BLaER1 treated with 17β-estradiol and CSF1 and Interleukin-3, amounts not matched to agents 10 nM and 100 nM (cell line): Measurements from ENCODE around the gene SEC23IP.

Experiments used
- H3K27ac ChIP-seq, 11 experiments: shearing (Covaris generic); formaldehyde crosslinking; 2 replicates each; pipeline ENCODE4 v1.8.1; 2022
- H3K27me3 ChIP-seq, 11 experiments: shearing (Covaris generic); formaldehyde crosslinking; 2 replicates each; pipeline ENCODE4 v1.8.1; 2022
- H3K36me3 ChIP-seq, 11 experiments: shearing (Covaris generic); formaldehyde crosslinking; 2 replicates each; pipeline ENCODE4 v1.8.1; 2022
- H3K4me1 ChIP-seq, 10 experiments: shearing (Covaris generic); formaldehyde crosslinking; 2 replicates each; pipeline ENCODE4 v1.8.1; 2022
- H3K4me2 ChIP-seq, 11 experiments: shearing (Covaris generic); formaldehyde crosslinking; 2 replicates each; pipeline ENCODE4 v1.8.1; 2022
- H3K4me3 ChIP-seq, 10 experiments: shearing (Covaris generic); formaldehyde crosslinking; 2 replicates each; pipeline ENCODE4 v1.8.1; 2022
- H3K9ac ChIP-seq, 11 experiments: shearing (Covaris generic); formaldehyde crosslinking; 2 replicates each; pipeline ENCODE4 v1.8.1; 2022
- H3K9me3 ChIP-seq, 11 experiments: shearing (Covaris generic); formaldehyde crosslinking; replicated peaks in 1 of 11; 2 replicates each; pipeline ENCODE4 v1.8.1; 2022
- H4K20me1 ChIP-seq, 11 experiments: shearing (Covaris generic); formaldehyde crosslinking; 2 replicates each; pipeline ENCODE4 v1.8.1; 2022
- Cebpa-rat ChIP-seq, 11 experiments: shearing (Covaris generic); IDR thresholded peaks; 2 replicates each; pipeline ENCODE4 v1.8.1; 2022

The SEC23IP gene

GRCh38 chr10:119892188-119893065 lies at the start of gene SEC23IP:
Gene SEC23IP (plus strand): TSS chr10:119892730. CDS start chr10:119892783, 53 bp downstream.
- H3K27ac ChIP-seq, result peak within 1 kb of the TSS; percentile 80 to 93 (median 86)
- H3K36me3 ChIP-seq, result peaks cover 8 to 32% (median 19%) of the 10 kb centered on the region in 11 experiments; a peak in 21 of 22 replicates
- H3K4me3 ChIP-seq, result peak within 1 kb of the TSS; percentile 73 to 96 (median 84)
- peaks cover 6 to 41% (median 33%) of the 10 kb centered on the region in 11 experiments; a peak in 17 of 22 replicates for H4K20me1 ChIP-seq
- H3K4me2 ChIP-seq, result peak within 1 kb of the TSS; percentile 84 to 99 (median 93)
- no peaks in the 10 kb centered on the region for H3K27me3 ChIP-seq
- H3K9ac ChIP-seq, result peak within 1 kb of the TSS; percentile 84 to 94 (median 90)
- H3K9me3 ChIP-seq, result peaks cover 0 to 14% (median 10%) of the 10 kb centered on the region in 11 experiments; a peak in 15 of 22 replicates
- H3K4me1 ChIP-seq, result peaks cover 37 to 78% (median 51%) of the 10 kb centered on the region in 10 experiments
- TF ChIP-seq Cebpa-rat (IDR thresholded peaks at IDR 0.05), result no peak

DNA sequence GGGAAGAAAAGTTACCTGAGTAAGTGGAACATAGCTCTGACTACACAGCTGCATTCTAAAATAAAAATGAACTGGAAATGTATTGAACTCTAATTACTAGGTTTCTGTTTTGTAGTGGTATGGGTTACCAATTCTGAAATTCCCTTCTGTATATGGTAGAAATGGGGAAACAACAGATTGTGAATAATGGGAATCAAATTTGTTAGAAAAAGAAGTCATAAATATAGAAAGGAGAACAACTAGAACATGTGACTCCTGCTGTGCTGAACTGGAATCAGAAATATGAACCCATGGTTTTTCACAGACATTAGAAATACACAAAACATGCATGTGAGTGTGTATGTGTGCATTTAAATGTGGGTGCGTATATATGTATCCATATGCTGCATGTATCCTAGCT lies 46.9 kb upstream of the SEC23IP start:
- peak overlapping the region in 1 of 11 experiments; percentile 21; a peak in 1 of 22 replicates for H3K9ac ChIP-seq
- H3K9me3 ChIP-seq, result peaks cover 0 to 12% (median 0%) of the 10 kb centered on the region in 11 experiments; a peak in 4 of 22 replicates
- H4K20me1 ChIP-seq, result peaks cover 6 to 100% (median 63%) of the 10 kb centered on the region in 11 experiments; a peak in 20 of 22 replicates
- peak overlapping the region in 7 of 11 experiments; percentile 11 to 89 (median 42); a peak in 12 of 22 replicates for H3K4me2 ChIP-seq
- peaks cover 0 to 55% (median 14%) of the 10 kb centered on the region in 10 experiments; a peak in 17 of 20 replicates for H3K4me1 ChIP-seq
- TF ChIP-seq Cebpa-rat (IDR thresholded peaks at IDR 0.05), result no peak
- no peak overlapping the region; a peak in 1 of 20 replicates for H3K4me3 ChIP-seq
- no peaks in the 10 kb centered on the region for H3K27me3 ChIP-seq
- H3K27ac ChIP-seq, result peak overlapping the region in 4 of 11 experiments; percentile 28 to 69 (median 47); a peak in 6 of 22 replicates
- H3K36me3 ChIP-seq, result peaks cover 95 to 100% (median 100%) of the 10 kb centered on the region in 11 experiments

GRCh38 chr10:119849031-119849789 lies 43.3 kb upstream of the SEC23IP start:
- TF ChIP-seq Cebpa-rat (IDR thresholded peaks at IDR 0.05), result no peak
- no peak overlapping the region for H3K4me3 ChIP-seq
- H4K20me1 ChIP-seq, result peaks cover 0 to 100% (median 67%) of the 10 kb centered on the region in 11 experiments; a peak in 19 of 22 replicates
- H3K4me1 ChIP-seq, result peaks cover 0 to 59% (median 15%) of the 10 kb centered on the region in 10 experiments; a peak in 17 of 20 replicates
- no peak overlapping the region for H3K9ac ChIP-seq
- H3K36me3 ChIP-seq, result peaks cover 95 to 100% (median 100%) of the 10 kb centered on the region in 11 experiments
- H3K9me3 ChIP-seq, result peaks cover 0 to 12% (median 0%) of the 10 kb centered on the region in 11 experiments; a peak in 4 of 22 replicates
- 0 out of 22 replicates have a peak overlapping the region, but pooled peaks of 1 of the 11 experiments have one; percentile 14 for H3K4me2 ChIP-seq
- H3K27me3 ChIP-seq, result no peaks in the 10 kb centered on the region
- 0 out of 22 replicates have a peak overlapping the region, but pooled peaks of 1 of the 11 experiments have one; percentile 4 for H3K27ac ChIP-seq

GRCh38 chr10:119849944-119850343 lies 42.6 kb upstream of the SEC23IP start:
- Histone ChIP-seq H3K27me3 (no peaks in the 10 kb centered on the region), H3K27ac (no peak overlapping the region), H4K20me1 (peaks cover 0 to 99% (median 67%) of the 10 kb centered on the region in 11 experiments; a peak in 19 of 22 replicates), H3K4me1 (peaks cover 3 to 51% (median 15%) of the 10 kb centered on the region in 10 experiments; a peak in 18 of 20 replicates), H3K4me2 (no peak overlapping the region), H3K36me3 (peaks cover 95 to 100% (median 100%) of the 10 kb centered on the region in 11 experiments), H3K4me3 (no peak overlapping the region), H3K9ac (no peak overlapping the region), H3K9me3 (peaks cover 0 to 12% (median 0%) of the 10 kb centered on the region in 11 experiments; a peak in 4 of 22 replicates)
- TF ChIP-seq Cebpa-rat (IDR thresholded peaks at IDR 0.05), result no peak

DNA sequence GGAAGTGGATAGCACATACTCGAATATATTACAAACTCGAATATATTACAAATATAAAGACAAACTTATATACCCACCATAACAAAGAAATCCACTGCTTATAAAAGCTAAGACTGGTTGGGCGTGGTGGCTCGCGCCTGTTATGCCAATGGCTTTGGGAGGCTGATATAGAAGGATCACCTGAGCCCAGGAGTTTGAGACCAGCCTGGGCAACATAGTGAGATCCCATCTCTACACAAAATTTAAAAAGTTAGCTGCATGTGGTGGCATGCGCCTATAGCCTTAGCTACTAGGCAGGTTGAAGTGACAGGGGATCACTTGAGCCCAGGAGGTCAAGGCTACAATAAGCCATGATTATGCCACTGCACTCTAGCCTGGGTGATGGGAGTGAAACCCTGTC lies 40.3 kb upstream of the SEC23IP start:
- H3K4me3 ChIP-seq, result no peak overlapping the region
- H3K4me1 ChIP-seq, result peaks cover 0 to 28% (median 7%) of the 10 kb centered on the region in 10 experiments; a peak in 14 of 20 replicates
- H3K9me3 ChIP-seq, result peaks cover 0 to 2% (median 0%) of the 10 kb centered on the region in 11 experiments; a peak in 2 of 22 replicates
- H3K9ac ChIP-seq, result no peak overlapping the region
- TF ChIP-seq Cebpa-rat (IDR thresholded peaks at IDR 0.05), result no peak
- H3K4me2 ChIP-seq, result no peak overlapping the region
- peaks cover 6 to 98% (median 80%) of the 10 kb centered on the region in 11 experiments; a peak in 21 of 22 replicates for H4K20me1 ChIP-seq
- peaks cover 99 to 100% (median 100%) of the 10 kb centered on the region in 11 experiments for H3K36me3 ChIP-seq
- no peaks in the 10 kb centered on the region for H3K27me3 ChIP-seq
- H3K27ac ChIP-seq, result no peak overlapping the region

DNA sequence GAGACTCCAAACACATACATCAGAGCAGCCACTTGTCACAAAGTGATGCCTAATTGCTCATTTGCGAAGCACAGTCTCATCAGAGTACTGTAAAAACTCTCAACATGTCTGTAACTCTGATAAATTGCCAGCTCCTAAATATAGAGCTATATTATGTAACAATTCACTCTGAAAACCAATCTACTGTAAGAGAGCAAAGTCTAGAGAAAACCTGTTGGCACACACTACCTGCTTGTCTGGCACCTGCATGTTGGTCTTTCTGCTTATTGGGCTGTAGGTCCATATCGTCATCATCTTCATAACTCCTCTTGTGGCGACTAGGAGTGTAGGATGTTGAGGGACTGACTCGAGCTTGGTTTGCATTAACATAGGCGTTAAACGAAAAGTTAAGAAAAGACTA lies 39.7 kb upstream of the SEC23IP start:
- Histone ChIP-seq H3K36me3 (peaks cover 98 to 100% (median 100%) of the 10 kb centered on the region in 11 experiments), H3K4me3 (no peak overlapping the region)

GRCh38 chr10:119853574-119853973 lies 39.0 kb upstream of the SEC23IP start:
- H3K27ac ChIP-seq, result no peak overlapping the region
- peaks cover 13 to 98% (median 81%) of the 10 kb centered on the region in 11 experiments; a peak in 21 of 22 replicates for H4K20me1 ChIP-seq
- no peaks in the 10 kb centered on the region for H3K27me3 ChIP-seq
- H3K4me2 ChIP-seq, result no peak overlapping the region
- peaks cover 0 to 16% (median 6%) of the 10 kb centered on the region in 10 experiments; a peak in 11 of 20 replicates for H3K4me1 ChIP-seq
- no peak overlapping the region for H3K4me3 ChIP-seq
- H3K36me3 ChIP-seq, result peaks cover 99 to 100% (median 100%) of the 10 kb centered on the region in 11 experiments
- H3K9me3 ChIP-seq, result no peaks in the 10 kb centered on the region
- no peak for TF ChIP-seq Cebpa-rat (IDR thresholded peaks at IDR 0.05)
- H3K9ac ChIP-seq, result no peak overlapping the region

More for the DNA sequence above, 39.7 kb upstream of the SEC23IP start:
- Histone ChIP-seq H3K4me2 (no peak overlapping the region), H3K27me3 (no peaks in the 10 kb centered on the region), H3K4me1 (peaks cover 0 to 22% (median 7%) of the 10 kb centered on the region in 10 experiments; a peak in 11 of 20 replicates), H3K27ac (no peak overlapping the region), H3K9me3 (no peaks in the 10 kb centered on the region), H3K9ac (no peak overlapping the region), H4K20me1 (peaks cover 7 to 98% (median 80%) of the 10 kb centered on the region in 11 experiments; a peak in 21 of 22 replicates)
- TF ChIP-seq Cebpa-rat (IDR thresholded peaks at IDR 0.05), result no peak

- H3K4me2 ChIP-seq, result no peak overlapping the region
- peaks cover 54 to 100% (median 95%) of the 10 kb centered on the region in 11 experiments for H4K20me1 ChIP-seq
- peaks cover 57 to 79% (median 70%) of the 10 kb centered on the region in 11 experiments for H3K36me3 ChIP-seq
These were observed 34.5 kb upstream of the SEC23IP start for GRCh38 chr10:119858063-119858462.

More at GRCh38 chr10:119858063-119858462, 34.5 kb upstream of the SEC23IP start:
- Histone ChIP-seq H3K27me3 (no peaks in the 10 kb centered on the region), H3K27ac (no peak overlapping the region), H3K9ac (no peak overlapping the region), H3K9me3 (no peaks in the 10 kb centered on the region; a peak in 1 of 22 replicates), H3K4me3 (no peak overlapping the region), H3K4me1 (peaks cover 25 to 45% (median 33%) of the 10 kb centered on the region in 10 experiments)
- no peak for TF ChIP-seq Cebpa-rat (IDR thresholded peaks at IDR 0.05)
